Measurements from ENCODE around the gene LGALS8.

The LGALS8 gene

GRCh38 chr1:236590553-236591150 lies 66.9 kb downstream of the LGALS8 start:
- peak; percentile 1 for DNase-seq (ENCODE audit: low read depth)

- no peak for DNase-seq (ENCODE audit: low read depth)
Observed at GRCh38 chr1:236602171-236602570, 78.4 kb downstream of the LGALS8 start.
